HL-60 (cell line): Measurements from ENCODE around the gene ANKS1B.
A peak's percentile ranks its signal among the peaks of the same experiment; 100 is the strongest.

Experiments
- DNase-seq, 2 experiments: peaks; one replicate each; pipeline ENCODE4 v3.0.0-alpha.2; 2010 to 2020; ENCODE audit warnings: low read depth in 1 of 2, low spot score in 1 of 2
- H3K27ac ChIP-seq: fragments of 250-450 bp; sonication (Bioruptor Pico); replicated peaks from 2 replicates; pipeline ENCODE4 v1.5.1; 2020; ENCODE audit warnings: mild to moderate bottlenecking, moderate library complexity
- H3K27me3 ChIP-seq: fragments of 250-450 bp; sonication (Bioruptor Pico); 2 replicates; pipeline ENCODE4 v1.5.1; 2021; ENCODE audit warnings: mild to moderate bottlenecking, moderate library complexity; ENCODE audit not compliant: insufficient read depth, poor library complexity, severe bottlenecking
- H3K4me3 ChIP-seq: replicated peaks from 2 replicates; pipeline ENCODE4 v1.5.1; 2011; ENCODE audit warnings: mild to moderate bottlenecking, control low read depth, low read length; ENCODE audit not compliant: insufficient read depth
- GABPA ChIP-seq: IDR thresholded peaks from 2 replicates; pipeline ENCODE4 v1.6.1; 2012; ENCODE audit warnings: low read depth
- POLR2AphosphoS5 ChIP-seq: IDR thresholded peaks from 2 replicates; pipeline ENCODE4 v1.6.1; 2012; ENCODE audit warnings: low read depth
- SPI1 ChIP-seq: IDR thresholded peaks from 2 replicates; pipeline ENCODE4 v1.6.1; 2012; ENCODE audit warnings: low read depth, mild to moderate bottlenecking, borderline replicate concordance
- TF ChIP-seq, protein P1 (sequence below): IDR thresholded peaks from 2 replicates; pipeline ENCODE4 v1.6.1; 2012; ENCODE audit warnings: low read depth; ENCODE audit not compliant: insufficient replicate concordance
- TF ChIP-seq, protein P2 (sequence below): IDR thresholded peaks from one replicate; pipeline ENCODE4 v1.5.1; 2011; ENCODE audit warnings: low read length, control low read depth, inconsistent platforms; ENCODE audit not compliant: insufficient read depth

Gene ANKS1B

GRCh38 chr12:98698603-98699463 lies 1285.9 kb downstream of the ANKS1B start:
- peak; percentile 65 to 71 for DNase-seq

DNA sequence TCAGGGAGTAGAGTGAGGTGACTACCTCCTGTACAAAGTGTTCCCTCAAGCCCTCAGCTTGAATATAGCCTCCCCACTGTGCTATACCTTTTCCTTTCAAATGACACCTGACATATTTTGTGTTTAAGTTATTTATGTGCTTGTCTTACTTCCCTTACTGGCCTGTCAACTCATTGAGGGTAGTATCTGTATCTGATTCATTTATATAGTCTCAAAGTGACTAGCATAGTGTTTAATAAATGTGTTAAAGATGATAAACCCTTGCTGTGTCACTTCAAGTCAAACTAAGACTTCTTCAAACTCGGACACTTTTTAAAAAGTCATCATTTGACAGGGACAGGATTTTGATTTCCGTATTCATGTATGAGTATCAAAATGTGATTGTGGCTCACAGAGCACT lies 1287.5 kb downstream of the ANKS1B start:
- no peak for DNase-seq
- no peak for TF ChIP-seq SPI1
- TF ChIP-seq POLR2AphosphoS5 = no peak
- TF ChIP-seq, protein P1, sequence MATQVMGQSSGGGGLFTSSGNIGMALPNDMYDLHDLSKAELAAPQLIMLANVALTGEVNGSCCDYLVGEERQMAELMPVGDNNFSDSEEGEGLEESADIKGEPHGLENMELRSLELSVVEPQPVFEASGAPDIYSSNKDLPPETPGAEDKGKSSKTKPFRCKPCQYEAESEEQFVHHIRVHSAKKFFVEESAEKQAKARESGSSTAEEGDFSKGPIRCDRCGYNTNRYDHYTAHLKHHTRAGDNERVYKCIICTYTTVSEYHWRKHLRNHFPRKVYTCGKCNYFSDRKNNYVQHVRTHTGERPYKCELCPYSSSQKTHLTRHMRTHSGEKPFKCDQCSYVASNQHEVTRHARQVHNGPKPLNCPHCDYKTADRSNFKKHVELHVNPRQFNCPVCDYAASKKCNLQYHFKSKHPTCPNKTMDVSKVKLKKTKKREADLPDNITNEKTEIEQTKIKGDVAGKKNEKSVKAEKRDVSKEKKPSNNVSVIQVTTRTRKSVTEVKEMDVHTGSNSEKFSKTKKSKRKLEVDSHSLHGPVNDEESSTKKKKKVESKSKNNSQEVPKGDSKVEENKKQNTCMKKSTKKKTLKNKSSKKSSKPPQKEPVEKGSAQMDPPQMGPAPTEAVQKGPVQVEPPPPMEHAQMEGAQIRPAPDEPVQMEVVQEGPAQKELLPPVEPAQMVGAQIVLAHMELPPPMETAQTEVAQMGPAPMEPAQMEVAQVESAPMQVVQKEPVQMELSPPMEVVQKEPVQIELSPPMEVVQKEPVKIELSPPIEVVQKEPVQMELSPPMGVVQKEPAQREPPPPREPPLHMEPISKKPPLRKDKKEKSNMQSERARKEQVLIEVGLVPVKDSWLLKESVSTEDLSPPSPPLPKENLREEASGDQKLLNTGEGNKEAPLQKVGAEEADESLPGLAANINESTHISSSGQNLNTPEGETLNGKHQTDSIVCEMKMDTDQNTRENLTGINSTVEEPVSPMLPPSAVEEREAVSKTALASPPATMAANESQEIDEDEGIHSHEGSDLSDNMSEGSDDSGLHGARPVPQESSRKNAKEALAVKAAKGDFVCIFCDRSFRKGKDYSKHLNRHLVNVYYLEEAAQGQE = no peak
- TF ChIP-seq, protein P2, sequence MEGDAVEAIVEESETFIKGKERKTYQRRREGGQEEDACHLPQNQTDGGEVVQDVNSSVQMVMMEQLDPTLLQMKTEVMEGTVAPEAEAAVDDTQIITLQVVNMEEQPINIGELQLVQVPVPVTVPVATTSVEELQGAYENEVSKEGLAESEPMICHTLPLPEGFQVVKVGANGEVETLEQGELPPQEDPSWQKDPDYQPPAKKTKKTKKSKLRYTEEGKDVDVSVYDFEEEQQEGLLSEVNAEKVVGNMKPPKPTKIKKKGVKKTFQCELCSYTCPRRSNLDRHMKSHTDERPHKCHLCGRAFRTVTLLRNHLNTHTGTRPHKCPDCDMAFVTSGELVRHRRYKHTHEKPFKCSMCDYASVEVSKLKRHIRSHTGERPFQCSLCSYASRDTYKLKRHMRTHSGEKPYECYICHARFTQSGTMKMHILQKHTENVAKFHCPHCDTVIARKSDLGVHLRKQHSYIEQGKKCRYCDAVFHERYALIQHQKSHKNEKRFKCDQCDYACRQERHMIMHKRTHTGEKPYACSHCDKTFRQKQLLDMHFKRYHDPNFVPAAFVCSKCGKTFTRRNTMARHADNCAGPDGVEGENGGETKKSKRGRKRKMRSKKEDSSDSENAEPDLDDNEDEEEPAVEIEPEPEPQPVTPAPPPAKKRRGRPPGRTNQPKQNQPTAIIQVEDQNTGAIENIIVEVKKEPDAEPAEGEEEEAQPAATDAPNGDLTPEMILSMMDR = no peak
- TF ChIP-seq GABPA = no peak
- Histone ChIP-seq H3K27ac (no peak overlapping the region), H3K27me3 (no peaks in the 10 kb centered on the region), H3K4me3 (no peak overlapping the region)

More at GRCh38 chr12:98698603-98699463, 1285.9 kb downstream of the ANKS1B start:
- no peak overlapping the region for H3K4me3 ChIP-seq
- H3K27me3 ChIP-seq = no peaks in the 10 kb centered on the region
- TF ChIP-seq GABPA (no peak), SPI1 (no peak), POLR2AphosphoS5 (no peak)
- TF ChIP-seq, protein P1 = no peak
- TF ChIP-seq, protein P2 = peak; percentile 78
- peak overlapping the region; percentile 53 for H3K27ac ChIP-seq

- Histone ChIP-seq H3K27me3 (no peaks in the 10 kb centered on the region), H3K4me3 (no peak overlapping the region), H3K27ac (no peak overlapping the region)
- TF ChIP-seq, protein P1 = no peak
- TF ChIP-seq SPI1 (no peak), GABPA (no peak), POLR2AphosphoS5 (no peak)
- TF ChIP-seq, protein P2 = no peak
- no peak for DNase-seq
These were observed 1288.6 kb downstream of the ANKS1B start for GRCh38 chr12:98696036-98696646.
